OCI-LY1 (cell line): ENCODE results near the gene AGAP4.
"Not testable (repeated sequence)": the region's sequence is repeated elsewhere in the genome, so short reads cannot be mapped to it uniquely, and the experiment has no call there.

Experiments
- H2AFZ ChIP-seq: fragments of 200-600 bp; sonication (generic), shearing (Covaris generic); 2 replicates; pipeline ENCODE4 v1.6.0; 2014; ENCODE audit warnings: antibody characterized with exemption, mild to moderate bottlenecking, low read length
- H3F3A ChIP-seq: fragments of 200-600 bp; sonication (generic), shearing (Covaris generic); 2 replicates; pipeline ENCODE4 v1.6.0; 2014; ENCODE audit warnings: mild to moderate bottlenecking, antibody characterized with exemption, low read length, moderate library complexity; ENCODE audit not compliant: insufficient read depth
- H3K27ac ChIP-seq: fragments of 200-600 bp; sonication (generic); 2 replicates; pipeline ENCODE4 v1.5.1; 2014; ENCODE audit warnings: low read length, mixed run types, mild to moderate bottlenecking, low read depth; ENCODE audit not compliant: poor library complexity, severe bottlenecking
- H3K27me3 ChIP-seq: fragments of 200-600 bp; sonication (generic); 2 replicates; pipeline ENCODE4 v1.6.0; 2014; ENCODE audit warnings: antibody characterized with exemption, mild to moderate bottlenecking, low read length, moderate library complexity; ENCODE audit not compliant: insufficient read depth
- H3K36me3 ChIP-seq: fragments of 200-600 bp; sonication (generic); 2 replicates; pipeline ENCODE4 v1.6.1; 2014; ENCODE audit warnings: mild to moderate bottlenecking, antibody characterized with exemption, low read length, moderate library complexity, mixed read lengths; ENCODE audit not compliant: insufficient read depth
- H3K4me1 ChIP-seq: fragments of 200-600 bp; sonication (generic); 2 replicates; pipeline ENCODE4 v1.5.1; 2014; ENCODE audit warnings: mild to moderate bottlenecking, low read length, moderate library complexity; ENCODE audit not compliant: insufficient read depth, severe bottlenecking
- H3K4me2 ChIP-seq: fragments of 200-600 bp; sonication (generic), shearing (Covaris generic); 2 replicates; pipeline ENCODE4 v1.6.1; 2014; ENCODE audit warnings: low read length
- H3K4me3 ChIP-seq: fragments of 200-600 bp; sonication (generic); 2 replicates; pipeline ENCODE4 v1.5.1; 2014; ENCODE audit warnings: low read length, low read depth, mild to moderate bottlenecking, mixed read lengths; ENCODE audit not compliant: poor library complexity, severe bottlenecking
- H3K79me2 ChIP-seq: fragments of 200-600 bp; shearing (Covaris generic); 2 replicates; pipeline ENCODE4 v1.6.1; 2016; ENCODE audit warnings: mixed run types, low read length, mixed read lengths; ENCODE audit not compliant: insufficient read depth
- H3K9ac ChIP-seq: fragments of 200-600 bp; sonication (generic), shearing (Covaris generic); 2 replicates; pipeline ENCODE4 v1.6.1; 2014; ENCODE audit warnings: mild to moderate bottlenecking, low read length, mixed read lengths
- H3K9me2 ChIP-seq: fragments of 200-600 bp; sonication (generic), shearing (Covaris generic); 2 replicates; pipeline ENCODE4 v1.6.1; 2014; ENCODE audit warnings: low read depth, mild to moderate bottlenecking, low read length, mixed read lengths
- H3K9me3 ChIP-seq: fragments of 200-600 bp; shearing (Covaris generic); 2 replicates; pipeline ENCODE4 v1.6.1; 2014; ENCODE audit warnings: low read length, mixed read lengths
- H4K20me1 ChIP-seq: fragments of 200-600 bp; sonication (generic), shearing (Covaris generic); 2 replicates; pipeline ENCODE4 v1.6.0; 2016; ENCODE audit warnings: mild to moderate bottlenecking, low read length; ENCODE audit not compliant: insufficient read depth
- EZH2 ChIP-seq: fragments of 200-600 bp; sonication (generic), shearing (Covaris generic); IDR thresholded peaks from 2 replicates; pipeline ENCODE4 v1.8.0; 2017; ENCODE audit warnings: borderline replicate concordance, mixed run types, mild to moderate bottlenecking, antibody characterized with exemption, low read length, moderate library complexity, mixed read lengths
- TF ChIP-seq, protein P1 (sequence below): fragments of 200-600 bp; sonication (generic), shearing (Covaris generic); IDR thresholded peaks from 2 replicates; pipeline ENCODE4 v1.5.1; 2017; ENCODE audit warnings: mild to moderate bottlenecking, antibody characterized with exemption, low read length, moderate library complexity, mixed read lengths

The AGAP4 gene

DNA sequence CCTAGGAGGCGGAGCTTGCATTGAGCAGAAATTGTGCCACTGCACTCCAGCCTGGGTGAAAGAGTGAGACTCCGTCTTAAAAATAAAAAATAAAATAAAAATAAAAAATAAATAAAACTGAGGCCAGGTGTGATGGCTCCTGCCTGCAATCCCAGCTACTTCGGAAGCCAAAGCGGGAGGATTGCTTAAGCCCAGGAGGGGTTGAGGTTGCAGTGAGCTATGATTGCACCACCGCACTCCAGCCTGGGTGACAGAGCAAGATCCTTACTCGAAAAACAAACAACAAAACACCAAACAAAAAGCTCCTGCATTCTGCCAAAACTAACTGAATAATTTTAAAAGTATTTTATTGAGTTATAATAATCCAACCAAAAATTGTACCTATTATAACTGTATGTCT is 36.2 kb downstream of the AGAP4 start:
- H3K27ac ChIP-seq = no peak overlapping the region
- H4K20me1 ChIP-seq = no peaks in the 10 kb centered on the region
- H3K4me2 ChIP-seq = no peak overlapping the region
- H3K9me2 ChIP-seq = no peaks in the 10 kb centered on the region
- H3K36me3 ChIP-seq = no peaks in the 10 kb centered on the region
- H3K9ac ChIP-seq = no peak overlapping the region
- no peak for TF ChIP-seq EZH2
- TF ChIP-seq, protein P1, sequence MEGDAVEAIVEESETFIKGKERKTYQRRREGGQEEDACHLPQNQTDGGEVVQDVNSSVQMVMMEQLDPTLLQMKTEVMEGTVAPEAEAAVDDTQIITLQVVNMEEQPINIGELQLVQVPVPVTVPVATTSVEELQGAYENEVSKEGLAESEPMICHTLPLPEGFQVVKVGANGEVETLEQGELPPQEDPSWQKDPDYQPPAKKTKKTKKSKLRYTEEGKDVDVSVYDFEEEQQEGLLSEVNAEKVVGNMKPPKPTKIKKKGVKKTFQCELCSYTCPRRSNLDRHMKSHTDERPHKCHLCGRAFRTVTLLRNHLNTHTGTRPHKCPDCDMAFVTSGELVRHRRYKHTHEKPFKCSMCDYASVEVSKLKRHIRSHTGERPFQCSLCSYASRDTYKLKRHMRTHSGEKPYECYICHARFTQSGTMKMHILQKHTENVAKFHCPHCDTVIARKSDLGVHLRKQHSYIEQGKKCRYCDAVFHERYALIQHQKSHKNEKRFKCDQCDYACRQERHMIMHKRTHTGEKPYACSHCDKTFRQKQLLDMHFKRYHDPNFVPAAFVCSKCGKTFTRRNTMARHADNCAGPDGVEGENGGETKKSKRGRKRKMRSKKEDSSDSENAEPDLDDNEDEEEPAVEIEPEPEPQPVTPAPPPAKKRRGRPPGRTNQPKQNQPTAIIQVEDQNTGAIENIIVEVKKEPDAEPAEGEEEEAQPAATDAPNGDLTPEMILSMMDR = no peak
- H3K27me3 ChIP-seq = no peaks in the 10 kb centered on the region
- no peaks in the 10 kb centered on the region for H3K4me1 ChIP-seq
- no peak overlapping the region for H2AFZ ChIP-seq
- no peaks in the 10 kb centered on the region for H3F3A ChIP-seq
- no peaks in the 10 kb centered on the region for H3K79me2 ChIP-seq
- H3K9me3 ChIP-seq = no peaks in the 10 kb centered on the region
- H3K4me3 ChIP-seq = no peak overlapping the region

DNA sequence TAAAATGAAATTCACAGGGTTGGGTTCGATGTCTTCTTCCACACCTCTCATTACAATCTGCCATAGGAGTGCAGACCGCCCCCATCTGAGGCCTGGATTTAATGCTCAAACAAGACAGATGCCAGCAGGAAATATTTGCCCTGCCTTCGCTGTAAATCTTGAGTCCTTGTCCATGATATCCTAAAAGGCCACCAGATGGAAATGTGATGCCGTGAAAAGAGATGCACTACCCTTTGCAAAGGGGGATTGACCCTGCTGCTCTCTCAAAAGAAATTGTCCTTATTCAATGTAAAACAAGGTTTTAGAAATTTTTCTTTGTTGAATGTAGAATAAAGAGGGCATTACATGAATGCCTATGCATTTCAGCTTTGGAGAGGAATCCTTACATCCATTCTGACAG is 37.5 kb downstream of the AGAP4 start:
- Histone ChIP-seq H3K4me1 (no peaks in the 10 kb centered on the region), H4K20me1 (no peaks in the 10 kb centered on the region), H3K9me2 (no peaks in the 10 kb centered on the region), H3K36me3 (no peaks in the 10 kb centered on the region), H3K4me2 (no peak overlapping the region), H3K4me3 (no peak overlapping the region), H3K9me3 (no peaks in the 10 kb centered on the region), H3K79me2 (no peaks in the 10 kb centered on the region), H3K27me3 (no peaks in the 10 kb centered on the region), H3K27ac (no peak overlapping the region), H3K9ac (no peak overlapping the region), H3F3A (no peaks in the 10 kb centered on the region), H2AFZ (no peak overlapping the region)
- TF ChIP-seq, protein P1 = no peak
- TF ChIP-seq EZH2 = no peak

DNA sequence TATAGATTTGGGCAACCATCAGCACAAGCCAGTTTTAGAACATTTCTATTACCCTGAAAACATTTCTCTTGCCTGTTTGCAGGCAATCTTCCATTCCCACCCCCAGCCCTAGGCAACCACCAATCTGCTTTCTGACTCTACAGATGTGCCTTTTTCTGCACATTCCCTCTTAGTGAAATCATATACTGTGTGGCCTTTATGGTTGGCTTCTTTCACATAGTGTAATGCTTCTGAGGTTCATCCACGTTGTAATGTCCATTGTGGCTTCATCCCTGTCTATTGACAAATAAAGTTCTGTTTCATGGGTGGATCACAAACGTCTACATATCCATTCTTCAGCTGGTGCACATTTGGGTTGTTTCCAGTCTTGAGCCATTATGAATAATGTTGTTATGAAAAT is 42.3 kb downstream of the AGAP4 start:
- not testable (repeated sequence) for H3K9me3 ChIP-seq, H3K9ac ChIP-seq, H3K4me3 ChIP-seq, H3K36me3 ChIP-seq, H3K27me3 ChIP-seq, H3K4me2 ChIP-seq, H2AFZ ChIP-seq, H3K27ac ChIP-seq, H3K4me1 ChIP-seq, H3F3A ChIP-seq, H4K20me1 ChIP-seq, H3K79me2 ChIP-seq, H3K9me2 ChIP-seq

DNA sequence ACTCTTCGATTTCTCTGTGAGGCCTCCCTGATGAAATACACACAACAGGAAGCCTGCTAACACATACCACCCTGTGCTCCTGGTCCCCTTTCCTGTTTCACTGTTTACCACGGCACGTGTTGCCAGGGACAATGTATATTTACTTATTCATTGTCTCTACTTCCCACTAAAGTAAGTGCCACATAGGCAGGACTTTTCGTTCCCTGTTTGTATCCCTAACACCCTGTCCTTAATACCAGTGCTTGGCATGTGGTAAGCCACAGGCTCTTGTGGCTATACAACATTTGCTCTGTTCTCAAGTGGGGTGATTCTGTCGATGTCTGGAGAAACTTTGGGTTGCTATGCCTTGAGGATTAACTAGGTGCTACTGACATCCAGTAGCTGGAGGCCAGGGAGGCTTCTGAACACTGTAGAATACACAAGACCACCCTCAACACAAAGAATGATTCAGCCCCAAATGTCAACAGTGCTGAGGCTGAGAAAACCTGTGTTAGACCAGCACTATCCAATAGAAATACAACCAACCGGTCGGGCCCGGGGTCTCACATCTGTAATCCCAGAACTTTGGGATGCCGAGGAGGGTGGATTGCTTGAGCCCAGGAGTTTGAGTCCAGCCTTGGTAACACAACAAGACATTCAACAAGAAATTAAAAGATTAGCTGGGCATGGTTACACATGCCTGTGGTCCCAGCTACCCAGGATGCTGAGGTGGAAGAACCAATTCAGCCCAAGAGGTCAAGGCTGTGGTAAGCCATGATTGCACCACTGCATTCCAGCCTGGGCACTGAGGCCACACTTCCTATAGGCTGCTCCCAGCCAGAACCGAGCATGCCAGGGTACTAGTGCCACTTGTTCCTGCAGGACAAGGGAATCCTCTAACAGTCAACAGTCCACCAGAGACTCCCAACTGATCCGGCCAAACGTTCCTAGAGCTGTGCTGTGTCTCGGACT is 44.0 kb downstream of the AGAP4 start:
- H3K4me3 ChIP-seq, H3K9me2 ChIP-seq, H3K36me3 ChIP-seq, H3K27ac ChIP-seq, H3K9ac ChIP-seq, H3K4me1 ChIP-seq, H4K20me1 ChIP-seq, H3K9me3 ChIP-seq, H3K27me3 ChIP-seq, H3K4me2 ChIP-seq, H3K79me2 ChIP-seq, H2AFZ ChIP-seq, H3F3A ChIP-seq: not testable (repeated sequence)

DNA sequence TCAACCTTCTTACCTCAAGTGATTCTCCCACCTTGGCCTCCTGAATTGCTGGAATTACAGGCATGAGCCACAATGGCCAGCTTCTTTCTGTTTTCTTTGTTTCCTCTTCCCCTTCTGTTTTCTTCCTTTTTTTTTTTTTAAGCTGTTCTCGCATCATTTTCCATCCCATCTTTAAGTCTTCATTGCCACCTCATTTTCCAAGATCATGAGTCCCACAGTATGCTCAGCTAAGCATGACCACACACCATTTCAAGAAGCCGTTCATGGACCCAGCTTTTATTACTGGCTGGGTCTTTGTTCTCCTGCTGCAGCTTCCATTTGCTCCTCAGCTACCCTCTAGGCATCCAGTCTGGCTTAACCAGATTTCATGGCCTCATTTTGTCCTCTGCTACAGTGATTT is 52.5 kb downstream of the AGAP4 start:
- not testable (repeated sequence) for H3K4me2 ChIP-seq, H2AFZ ChIP-seq, H4K20me1 ChIP-seq

DNA sequence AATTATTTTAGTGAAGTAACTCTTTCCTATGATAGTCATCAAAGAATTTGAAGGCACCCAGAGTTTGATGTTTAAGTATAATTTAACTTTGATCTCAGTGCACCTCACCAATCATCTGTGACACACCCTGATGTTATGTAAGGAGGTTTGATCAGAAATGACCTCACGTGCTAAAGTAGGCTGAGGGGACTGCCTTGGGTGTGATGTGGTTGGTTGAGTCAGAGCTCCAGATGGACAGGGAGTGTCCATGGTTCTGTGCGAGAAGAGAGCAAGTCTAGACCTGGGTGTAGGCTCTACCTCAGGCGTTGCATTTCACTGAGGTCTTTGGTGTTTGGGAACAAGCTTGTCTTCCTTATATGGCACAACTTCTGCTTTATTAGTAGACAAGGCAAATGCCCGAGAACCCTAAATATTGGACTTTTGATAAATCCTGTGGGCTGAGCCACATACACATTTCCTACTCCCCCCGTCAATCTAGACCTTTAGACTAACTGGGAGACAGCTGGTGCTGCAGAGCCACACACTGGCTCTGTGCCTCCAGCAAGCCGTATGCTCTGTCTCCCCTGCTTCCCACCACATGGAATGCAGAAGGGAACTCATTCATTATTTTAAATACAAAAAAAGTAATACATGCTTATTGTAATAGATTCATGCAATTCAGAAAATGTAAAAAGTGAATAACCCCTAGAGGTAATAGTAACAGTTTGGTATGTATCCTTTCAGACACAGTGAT is 56.4 kb downstream of the AGAP4 start:
- not testable (repeated sequence) for H3K27me3 ChIP-seq, H3K9me3 ChIP-seq, H3F3A ChIP-seq, H3K4me1 ChIP-seq, H3K9me2 ChIP-seq, H3K9ac ChIP-seq, H2AFZ ChIP-seq, H4K20me1 ChIP-seq, H3K27ac ChIP-seq, H3K4me2 ChIP-seq, H3K79me2 ChIP-seq, H3K4me3 ChIP-seq
- peaks cover 10% of the 10 kb centered on the region for H3K36me3 ChIP-seq

More for the DNA sequence above, 52.5 kb downstream of the AGAP4 start:
- not testable (repeated sequence) for H3K27ac ChIP-seq, H3K79me2 ChIP-seq, H3K27me3 ChIP-seq, H3K9me3 ChIP-seq, H3K4me3 ChIP-seq, H3K36me3 ChIP-seq, H3K9ac ChIP-seq, H3K9me2 ChIP-seq, H3F3A ChIP-seq, H3K4me1 ChIP-seq
